ENCODE data around the gene CCDC169.
"Not testable (repeated sequence)": the region's sequence is repeated elsewhere in the genome, so short reads cannot be mapped to it uniquely, and the experiment has no call there.

CCDC169 gene

GRCh38 chr13:36319793-36320192 lies 22.2 kb upstream of the CCDC169 start:
- not testable (repeated sequence) for DNase-seq (ENCODE audit: low read depth in 4 of 4, low spot score in 1 of 4)

GRCh38 chr13:36313047-36313969 lies 15.7 kb upstream of the CCDC169 start:
- no peak for DNase-seq (ENCODE audit: low read depth in 4 of 4, low spot score in 1 of 4)

GRCh38 chr13:36310417-36311108 lies 12.9 kb upstream of the CCDC169 start:
- DNase-seq (ENCODE audit: low read depth in 4 of 4, low spot score in 1 of 4) = no peak

DNA sequence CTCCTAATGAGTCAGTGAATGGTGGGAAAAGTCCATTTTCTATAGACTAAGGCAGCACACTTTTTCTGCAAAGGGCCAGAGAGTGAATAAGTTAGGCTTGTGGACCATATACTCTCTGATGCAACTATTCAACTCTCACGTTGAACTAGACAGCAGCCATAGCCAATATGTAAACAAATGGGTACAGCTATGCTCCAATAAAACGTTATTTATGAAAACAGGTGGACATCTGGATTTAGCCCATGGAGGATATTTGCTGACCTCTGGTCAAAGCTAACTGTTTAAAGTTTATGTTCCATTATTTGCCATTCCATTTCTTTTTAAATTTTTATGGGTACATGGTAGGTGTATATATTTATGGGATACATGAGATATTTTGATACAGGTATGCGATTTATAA lies 4.7 kb upstream of the CCDC169 start:
- no peak for DNase-seq (ENCODE audit: low read depth in 4 of 4, low spot score in 1 of 4)

DNA sequence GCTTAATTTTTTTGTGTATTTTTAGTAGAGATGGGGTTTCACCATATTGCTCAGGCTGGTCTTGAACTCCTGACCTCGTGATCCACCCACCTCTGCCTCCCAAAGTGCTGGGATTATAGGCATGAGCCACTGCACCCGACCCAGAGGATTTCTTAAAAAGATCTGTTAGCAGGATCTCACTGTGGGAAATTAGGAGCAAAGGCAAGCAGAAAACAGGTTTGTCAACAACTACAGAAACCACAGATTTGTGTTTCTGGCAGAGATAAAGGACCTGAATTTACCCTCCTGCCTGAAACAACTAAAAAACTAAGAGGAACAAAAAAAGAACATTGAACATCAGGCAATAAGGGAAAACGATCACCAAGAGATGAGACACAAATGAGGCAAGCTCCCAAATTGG lies 1.9 kb upstream of the CCDC169 start:
- not testable (repeated sequence) for DNase-seq (ENCODE audit: low read depth in 4 of 4, low spot score in 1 of 4)

DNA sequence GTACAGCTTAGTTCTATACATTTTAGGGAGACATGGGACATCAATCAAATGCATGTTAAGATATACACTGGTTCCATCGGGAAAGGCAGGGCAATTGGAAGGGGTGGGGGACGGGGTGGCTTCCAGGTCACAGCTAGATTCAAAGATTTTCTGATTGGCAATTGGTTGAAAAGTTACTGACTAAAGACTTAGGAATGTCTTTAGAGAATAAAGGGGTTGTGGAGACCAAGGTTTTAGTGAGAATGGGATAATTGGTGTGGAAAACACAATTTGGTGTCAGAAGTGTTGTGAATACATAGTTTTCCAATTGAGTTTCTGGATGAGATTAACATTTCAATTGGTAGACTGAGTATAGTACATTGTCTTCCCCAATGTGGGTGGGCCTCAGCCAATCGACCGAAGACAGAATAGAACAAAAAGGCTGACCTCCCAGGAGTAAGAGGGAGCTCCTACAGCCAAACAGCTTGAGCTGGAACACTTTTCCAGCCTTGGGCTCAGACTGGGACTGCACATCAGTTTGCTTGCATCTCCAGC lies 988 bp upstream of the CCDC169 start:
- no peak for DNase-seq (ENCODE audit: low read depth in 4 of 4, low spot score in 1 of 4)

DNA sequence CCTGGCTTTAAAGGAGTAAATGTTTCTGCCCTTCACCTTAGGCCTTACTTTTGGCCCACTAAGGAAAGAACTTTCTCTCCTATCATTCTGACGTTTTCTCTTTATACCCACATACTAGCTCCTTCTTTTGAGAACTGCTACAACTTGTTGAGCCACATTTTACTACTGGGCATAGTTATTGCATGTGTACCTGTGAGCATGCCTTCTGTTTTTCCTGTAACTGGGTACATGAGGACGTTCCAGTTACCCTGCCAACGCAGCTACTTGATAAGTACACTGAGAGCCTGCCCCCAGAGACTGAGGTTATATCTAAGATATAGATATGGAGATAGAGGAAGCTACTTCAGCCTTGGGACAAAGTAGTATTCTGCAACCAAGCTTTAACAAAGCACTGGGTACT lies 3.5 kb downstream of the CCDC169 start:
- DNase-seq (ENCODE audit: low read depth in 4 of 4, low spot score in 1 of 4) = no peak

DNA sequence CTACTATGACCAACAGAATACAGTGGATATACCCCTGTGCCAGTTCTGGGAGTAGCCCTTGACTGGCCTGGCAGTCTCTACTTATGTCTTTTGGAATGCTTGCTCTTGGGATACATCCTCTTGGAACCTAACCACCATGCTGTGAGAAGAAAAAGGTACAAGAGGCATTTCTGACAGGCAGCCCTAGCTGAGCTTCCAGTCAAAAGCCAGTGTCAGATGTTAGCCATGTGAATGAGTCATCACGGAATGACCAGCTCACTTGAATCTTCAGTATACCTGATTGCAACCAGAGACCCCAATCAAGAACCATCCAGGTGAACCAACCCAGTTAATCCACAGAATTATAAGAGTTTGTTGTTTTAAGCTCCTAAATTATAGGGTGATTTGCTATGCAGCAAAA lies 4.1 kb downstream of the CCDC169 start:
- DNase-seq (ENCODE audit: low read depth in 4 of 4, low spot score in 1 of 4) = no peak

GRCh38 chr13:36288794-36289391 lies 8.7 kb downstream of the CCDC169 start:
- no peak for DNase-seq (ENCODE audit: low read depth in 4 of 4, low spot score in 1 of 4)

DNA sequence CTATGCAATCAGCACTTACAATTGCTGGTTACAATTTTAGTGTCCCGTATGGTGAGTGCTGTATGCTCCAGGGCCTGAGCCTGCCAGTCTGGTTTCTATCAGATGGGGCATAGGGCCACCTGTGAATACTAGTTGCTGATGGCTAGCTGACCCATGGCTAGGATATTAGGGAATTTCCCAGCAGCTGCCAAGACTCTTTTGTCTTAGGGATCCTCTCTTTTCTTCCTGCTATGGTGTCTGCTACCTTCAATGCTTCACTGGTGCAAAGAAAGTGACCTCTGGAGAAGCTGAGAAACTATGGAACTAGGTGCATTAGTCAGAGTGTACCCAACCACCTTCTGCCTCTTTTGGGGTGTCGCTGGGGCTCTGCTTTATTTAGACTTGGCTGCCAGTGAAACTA lies 11.6 kb downstream of the CCDC169 start:
- no peak for DNase-seq (ENCODE audit: low read depth in 4 of 4, low spot score in 1 of 4)

GRCh38 chr13:36282821-36283432 lies 14.7 kb downstream of the CCDC169 start:
- no peak for DNase-seq (ENCODE audit: low read depth in 4 of 4, low spot score in 1 of 4)

GRCh38 chr13:36275190-36276002 lies 22.2 kb downstream of the CCDC169 start:
- DNase-seq (ENCODE audit: low read depth in 4 of 4, low spot score in 1 of 4) = no peak

DNA sequence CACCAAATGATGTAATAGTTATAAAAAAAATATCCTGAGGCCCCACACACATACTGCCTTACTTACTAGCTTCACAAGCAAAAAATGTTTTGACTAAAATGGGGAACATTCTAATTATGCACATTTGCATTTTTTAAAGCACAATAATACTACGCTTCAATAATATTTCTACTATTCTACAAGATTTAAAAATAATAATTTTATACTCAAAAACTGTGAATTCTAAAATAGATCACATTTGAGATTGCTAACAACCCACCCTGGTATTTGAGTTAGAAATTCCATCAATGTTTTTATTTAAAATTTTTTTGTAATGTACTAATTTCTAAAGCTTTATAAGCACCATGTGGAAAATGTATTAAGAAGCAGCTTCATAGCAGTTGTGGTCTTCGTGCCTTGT lies 24.2 kb downstream of the CCDC169 start:
- DNase-seq (ENCODE audit: low read depth in 4 of 4, low spot score in 1 of 4) = no peak

DNA sequence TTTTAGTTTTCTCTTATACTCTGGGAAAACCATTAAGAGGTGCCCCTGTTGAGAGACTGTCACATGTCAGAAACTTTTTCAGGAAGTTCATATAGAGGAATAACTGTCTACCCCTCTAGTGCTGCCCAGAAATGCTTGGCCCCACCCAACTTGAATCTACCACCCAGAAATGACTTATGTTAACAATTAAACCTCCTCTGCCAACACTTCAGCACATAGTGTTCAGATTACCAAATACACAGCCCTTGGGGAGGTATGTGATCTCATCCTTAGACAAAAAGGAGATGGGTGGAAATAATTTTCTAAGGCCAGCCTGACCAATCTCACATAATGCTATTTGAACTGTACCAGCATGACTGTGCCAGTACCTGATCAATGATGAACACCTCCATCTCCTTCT lies 35.6 kb downstream of the CCDC169 start:
- DNase-seq (ENCODE audit: low read depth in 4 of 4, low spot score in 1 of 4) = no peak

DNA sequence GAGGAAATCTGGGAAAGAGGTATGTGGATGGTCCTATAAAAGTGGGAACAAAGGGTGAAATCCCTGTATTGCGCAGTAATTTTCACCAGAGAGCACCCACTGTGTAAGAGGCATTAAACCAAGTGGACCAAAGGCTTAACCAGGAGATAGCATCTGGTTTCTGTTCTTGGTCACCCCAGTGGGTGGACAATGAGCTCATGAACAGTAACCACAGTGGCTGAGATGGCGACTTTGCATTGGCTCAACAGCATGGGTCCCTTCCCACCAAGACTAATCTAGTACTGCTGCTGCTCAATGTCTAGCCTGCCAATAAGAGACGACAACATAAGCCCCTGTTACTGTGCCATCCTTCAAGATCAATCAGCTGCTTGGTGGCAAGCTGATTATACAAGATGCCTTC lies 36.6 kb downstream of the CCDC169 start:
- DNase-seq (ENCODE audit: low read depth in 4 of 4, low spot score in 1 of 4) = no peak

DNA sequence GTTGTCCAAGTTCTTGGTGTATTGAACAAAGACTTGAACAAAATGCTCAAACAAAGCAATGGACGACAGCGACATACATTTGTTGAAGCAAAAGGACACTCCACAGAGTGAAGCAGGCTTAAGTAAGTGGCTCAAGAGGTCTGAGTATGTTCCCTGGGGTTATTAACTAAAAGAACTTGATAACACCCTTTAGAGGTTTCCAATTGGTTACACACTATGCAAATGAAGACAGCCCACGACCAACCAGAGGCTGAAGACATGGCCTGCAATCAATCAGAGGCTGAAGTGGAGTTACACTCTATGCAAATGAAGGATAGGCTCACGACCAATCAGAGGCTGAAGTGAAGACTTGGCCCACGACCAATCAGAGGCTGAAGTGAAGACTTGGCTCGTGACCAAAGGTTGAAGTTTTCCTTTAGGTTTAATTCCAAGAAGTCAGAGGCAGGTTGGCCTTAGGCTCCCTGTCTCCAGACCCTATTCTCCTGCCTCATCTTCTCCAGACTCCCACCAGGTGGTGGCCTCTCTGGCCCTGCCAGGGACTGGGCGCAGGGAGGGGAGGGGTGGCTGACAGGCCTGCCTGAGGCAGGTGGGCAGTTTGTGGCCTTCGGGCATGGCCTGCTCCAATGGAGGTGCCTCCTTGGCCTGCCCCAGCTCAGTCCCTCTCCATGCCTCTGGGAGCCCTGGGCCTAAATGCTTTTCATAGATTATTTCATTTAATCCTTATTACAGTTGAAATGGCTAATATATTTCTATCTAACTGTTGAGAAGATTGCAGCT lies 38.1 kb downstream of the CCDC169 start:
- DNase-seq (ENCODE audit: low read depth in 4 of 4, low spot score in 1 of 4) = no peak

- no peak for DNase-seq (ENCODE audit: low read depth in 4 of 4, low spot score in 1 of 4)
These were observed 38.8 kb downstream of the CCDC169 start for GRCh38 chr13:36258831-36259230.

DNA sequence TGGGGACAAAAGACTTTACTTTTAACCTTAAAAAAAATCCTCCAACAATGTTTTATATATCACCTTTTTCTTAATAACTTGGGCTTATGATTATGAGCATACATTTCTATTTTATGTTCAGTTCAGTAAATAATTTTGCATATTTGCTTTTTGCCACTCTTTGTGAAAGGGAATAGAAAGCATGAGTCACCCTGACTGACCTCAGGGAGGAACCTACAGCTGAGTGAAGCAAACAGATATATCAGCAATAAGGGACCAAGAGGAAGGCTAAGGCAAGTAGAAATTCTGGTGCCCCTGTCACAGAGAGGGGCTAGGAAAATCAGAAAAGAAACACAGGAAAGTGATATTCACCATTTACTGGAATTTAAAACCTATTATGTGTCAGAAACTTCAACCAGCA lies 46.1 kb downstream of the CCDC169 start:
- no peak for DNase-seq (ENCODE audit: low read depth in 4 of 4, low spot score in 1 of 4)

DNA sequence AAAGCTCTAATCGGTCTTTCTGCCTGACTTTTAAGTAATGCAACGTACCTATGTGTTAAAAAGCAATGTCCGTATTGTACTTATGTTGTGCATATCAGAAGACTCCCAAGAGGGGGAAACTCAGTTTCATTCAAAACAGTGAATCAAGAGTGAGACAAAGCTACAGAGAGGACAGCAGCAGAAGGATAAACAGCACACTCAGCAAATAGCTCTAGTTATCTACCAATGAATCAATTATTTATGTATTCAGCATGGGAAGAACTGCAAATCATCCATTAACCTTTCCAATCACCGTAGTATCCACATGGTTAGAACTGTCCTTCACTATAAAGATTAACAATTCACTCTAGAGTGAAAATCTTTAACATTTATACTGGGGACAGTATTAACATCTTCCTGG lies 46.6 kb downstream of the CCDC169 start:
- no peak for DNase-seq (ENCODE audit: low read depth in 4 of 4, low spot score in 1 of 4)

GRCh38 chr13:36248700-36249099 lies 48.9 kb downstream of the CCDC169 start:
- DNase-seq (ENCODE audit: low read depth in 4 of 4, low spot score in 1 of 4) = no peak
